IMR-90 (cell line): Measurements from ENCODE around the gene FRAS1. TPM values are rescaled to one million over a fixed set of nuclear protein-coding genes. Genes with fewer than 3 reads are reported as not detected.

Experiments used
- ATAC-seq: fragments of 200-7000 bp; cut with Tn5 transposase; 2 replicates; pipeline ENCODE4 v1.9.1; 2020; ENCODE audit warnings: low read depth, mild to moderate bottlenecking, moderate library complexity
- BruUV-seq: library from RNA; stranded (reverse); fragments of 400-500 nt; replicated peaks from 2 replicates; lab custom pipeline; 2021; lab: Mats Ljungman, UMichigan
- CTCF ChIA-PET: fragments of 300-600 bp; formaldehyde crosslinking; extraction: SDS; loops from one replicate; lab custom pipeline; 2021; ENCODE audit warnings: antibody characterized with exemption; lab: Yijun Ruan, JAX
- POLR2A ChIA-PET: fragments of 300-600 bp; sonication (Branson Sonifier 250); formaldehyde crosslinking; loops from one replicate; lab custom pipeline; 2022; ENCODE audit warnings: antibody characterized with exemption; ENCODE audit not compliant: unreplicated experiment; lab: Charles Lee
- DNase-seq: peaks from one replicate; pipeline ENCODE4 v3.0.0; 2013
- H2AFZ ChIP-seq: replicated peaks from 2 replicates; pipeline ENCODE3; 2013; ENCODE audit warnings: low read length, mild to moderate bottlenecking; ENCODE audit not compliant: poor library complexity
- H2AK5ac ChIP-seq: 2 replicates; pipeline ENCODE4 v1.6.1; 2013; ENCODE audit warnings: low read depth, low read length, inconsistent platforms
- H2AK9ac ChIP-seq: replicated peaks from 2 replicates; pipeline ENCODE3; 2013; ENCODE audit warnings: mild to moderate bottlenecking, low read depth, low read length, moderate library complexity; ENCODE audit not compliant: poor library complexity
- H2BK120ac ChIP-seq: 2 replicates; pipeline ENCODE4 v1.6.1; 2013; ENCODE audit warnings: low read depth, low read length, inconsistent platforms
- H2BK15ac ChIP-seq: 3 replicates; pipeline ENCODE4 v1.6.1; 2013; ENCODE audit warnings: low read depth, low read length, inconsistent platforms
- H2BK20ac ChIP-seq: 2 replicates; pipeline ENCODE4 v1.6.1; 2013; ENCODE audit warnings: low read depth, mild to moderate bottlenecking, inconsistent platforms, low read length, moderate library complexity
- H2BK5ac ChIP-seq: 2 replicates; pipeline ENCODE4 v1.6.1; 2013; ENCODE audit warnings: mild to moderate bottlenecking, low read depth, low read length, inconsistent platforms; ENCODE audit not compliant: poor library complexity, severe bottlenecking
- H3K14ac ChIP-seq: replicated peaks from 2 replicates; pipeline ENCODE4 v1.6.1; 2013; ENCODE audit warnings: low read depth, low read length, inconsistent platforms
- H3K18ac ChIP-seq: 2 replicates; pipeline ENCODE4 v1.6.1; 2013; ENCODE audit warnings: low read depth, low read length, control low read depth
- H3K23ac ChIP-seq: 2 replicates; pipeline ENCODE4 v1.6.1; 2013; ENCODE audit warnings: low read depth, low read length, inconsistent platforms
- H3K27ac ChIP-seq: 2 replicates; pipeline ENCODE4 v1.5.1; 2013; ENCODE audit warnings: mild to moderate bottlenecking, control low read depth, low read length; ENCODE audit not compliant: insufficient read depth
- H3K27me3 ChIP-seq: 2 replicates; pipeline ENCODE4 v1.6.1; 2013; ENCODE audit warnings: low read length; ENCODE audit not compliant: control insufficient read depth, insufficient read depth
- H3K36me3 ChIP-seq: 2 replicates; pipeline ENCODE4 v1.6.1; 2013; ENCODE audit warnings: low read length, mixed read lengths; ENCODE audit not compliant: control insufficient read depth, insufficient read depth
- H3K4ac ChIP-seq: 2 replicates; pipeline ENCODE4 v1.6.1; 2013; ENCODE audit warnings: low read depth, low read length, inconsistent platforms
- H3K4me1 ChIP-seq: 2 replicates; pipeline ENCODE4 v1.6.1; 2013; ENCODE audit warnings: low read length, mixed read lengths; ENCODE audit not compliant: control insufficient read depth, insufficient read depth
- H3K4me2 ChIP-seq: 2 replicates; pipeline ENCODE4 v1.6.1; 2013; ENCODE audit warnings: low read depth, mild to moderate bottlenecking, control low read depth, low read length, moderate library complexity
- H3K4me3 ChIP-seq: 2 replicates; pipeline ENCODE4 v1.5.1; 2013; ENCODE audit warnings: low read depth, mild to moderate bottlenecking, control low read depth, low read length, moderate library complexity; ENCODE audit not compliant: insufficient read depth
- H3K56ac ChIP-seq: 2 replicates; pipeline ENCODE4 v1.6.1; 2013; ENCODE audit warnings: low read length, inconsistent platforms; ENCODE audit not compliant: insufficient read depth; ENCODE audit errors: extremely low read depth
- H3K79me1 ChIP-seq, 2 experiments: 2 replicates each; pipeline ENCODE4 v1.6.1; 2013; ENCODE audit warnings: low read length in 2 of 2, inconsistent platforms in 1 of 2, low read depth in 1 of 2
- H3K9ac ChIP-seq: 2 replicates; pipeline ENCODE4 v1.6.1; 2013; ENCODE audit warnings: low read depth, low read length, control low read depth
- H3K9me1 ChIP-seq: 2 replicates; pipeline ENCODE4 v1.6.1; 2013; ENCODE audit warnings: low read length, inconsistent platforms; ENCODE audit not compliant: insufficient read depth
- H3K9me3 ChIP-seq: 2 replicates; pipeline ENCODE4 v1.6.1; 2013; ENCODE audit warnings: low read length; ENCODE audit not compliant: control insufficient read depth, insufficient read depth
- H4K20me1 ChIP-seq: 2 replicates; pipeline ENCODE4 v1.6.1; 2013; ENCODE audit warnings: low read length, inconsistent platforms; ENCODE audit not compliant: insufficient read depth
- H4K5ac ChIP-seq: 2 replicates; pipeline ENCODE4 v1.6.1; 2013; ENCODE audit warnings: mild to moderate bottlenecking, low read depth, low read length, control low read depth
- H4K8ac ChIP-seq, 2 experiments: 2 replicates each; pipeline ENCODE4 v1.6.1; 2013; ENCODE audit warnings: low read depth in 2 of 2, low read length in 2 of 2, control low read depth in 1 of 2, inconsistent platforms in 1 of 2
- H4K91ac ChIP-seq: 2 replicates; pipeline ENCODE4 v1.6.1; 2013; ENCODE audit warnings: low read depth, low read length, inconsistent platforms; ENCODE audit not compliant: insufficient read depth
- BHLHE40 ChIP-seq: fragments of 150-350 bp; IDR thresholded peaks from 2 replicates; pipeline ENCODE4 v1.6.1; 2016; ENCODE audit warnings: mild to moderate bottlenecking, low read depth, low read length
- CEBPB ChIP-seq: IDR thresholded peaks from 2 replicates; pipeline ENCODE4 v1.6.1; 2012; ENCODE audit warnings: low read depth, low read length, improper control_type of control experiment
- CHD1 ChIP-seq: IDR thresholded peaks from 2 replicates; pipeline ENCODE4 v1.6.1; 2012; ENCODE audit warnings: low read depth, low read length, improper control_type of control experiment
- FOS ChIP-seq: fragments of 150-350 bp; IDR thresholded peaks from 2 replicates; pipeline ENCODE4 v1.6.1; 2016; ENCODE audit warnings: low read depth, low read length
- MAFK ChIP-seq: IDR thresholded peaks from 2 replicates; pipeline ENCODE4 v1.6.1; 2012; ENCODE audit warnings: low read depth, low read length, improper control_type of control experiment
- MAZ ChIP-seq: IDR thresholded peaks from 2 replicates; pipeline ENCODE4 v1.6.1; 2012; ENCODE audit warnings: low read depth, mild to moderate bottlenecking, low read length, improper control_type of control experiment, moderate library complexity, borderline replicate concordance
- MXI1 ChIP-seq: IDR thresholded peaks from 2 replicates; pipeline ENCODE4 v1.6.1; 2012; ENCODE audit warnings: low read depth, mild to moderate bottlenecking, low read length, moderate library complexity, borderline replicate concordance
- NFE2L2 ChIP-seq: fragments of 150-350 bp; IDR thresholded peaks from 2 replicates; pipeline ENCODE4 v1.6.1; 2016; ENCODE audit warnings: low read depth, mild to moderate bottlenecking, low read length
- POLR2A ChIP-seq: IDR thresholded peaks from 2 replicates; pipeline ENCODE4 v1.6.1; 2012; ENCODE audit warnings: mild to moderate bottlenecking, low read depth, low read length
- RAD21 ChIP-seq: IDR thresholded peaks from 2 replicates; pipeline ENCODE4 v1.6.1; 2012; ENCODE audit warnings: low read length, improper control_type of control experiment
- RCOR1 ChIP-seq: IDR thresholded peaks from 2 replicates; pipeline ENCODE4 v1.6.1; 2012; ENCODE audit warnings: mild to moderate bottlenecking, low read length, improper control_type of control experiment; ENCODE audit not compliant: insufficient replicate concordance
- RFX5 ChIP-seq: IDR thresholded peaks from 2 replicates; pipeline ENCODE4 v1.8.0; 2012; ENCODE audit warnings: low read depth, mild to moderate bottlenecking, low read length, moderate library complexity
- SMC3 ChIP-seq: fragments of 150-350 bp; IDR thresholded peaks from 2 replicates; pipeline ENCODE4 v1.6.1; 2016; ENCODE audit warnings: low read depth, mild to moderate bottlenecking, antibody characterized with exemption, low read length, moderate library complexity
- dilution Hi-C: fragments of 300-500 bp; cut with HindIII; formaldehyde crosslinking; loops from one replicate; pipeline ENCODE4 v1.14.3; 2018; ENCODE audit warnings: low sequenced_read_pairs; ENCODE audit not compliant: unreplicated experiment
- in situ Hi-C: fragments of 300-500 bp; cut with MboI; formaldehyde crosslinking; loops from 3 replicates; pipeline ENCODE4 v1.14.3; 2019; ENCODE audit warnings: low sequenced_read_pairs, inconsistent platforms, mixed read lengths
- intact Hi-C: fragments of 100-400 bp; cut with micrococcal nuclease; formaldehyde crosslinking; loops from 2 replicates; pipeline ENCODE4 v1.10.0; 2022
- polyA plus RNA-seq, 3 experiments: library from polyadenylated mRNA; depleted of rRNA; stranded (reverse); fragments of >200 nt; gene quantifications; 2 replicates each; pipeline ENCODE4 v1.2.3, GENCODE V29; 2012; ENCODE audit warnings: low replicate concordance in 1 of 3
- total RNA-seq: library from RNA; depleted of rRNA; stranded (reverse); fragments of >200 nt; gene quantifications from 2 replicates; pipeline ENCODE4 v1.2.3, GENCODE V29; 2012
- TF ChIP-seq, protein P1 (sequence below): fragments of 150-350 bp; IDR thresholded peaks from 2 replicates; pipeline ENCODE4 v1.6.1; 2017; ENCODE audit warnings: mild to moderate bottlenecking, antibody characterized with exemption, low read length, low read depth
- TF ChIP-seq, protein P2 (sequence below): conservative IDR thresholded peaks from 2 replicates; pipeline ENCODE4 v1.5.1; 2012; ENCODE audit warnings: mild to moderate bottlenecking, low read depth, low read length, improper control_type of control experiment
- TF ChIP-seq, protein P3 (sequence below): fragments of 150-350 bp; IDR thresholded peaks from 2 replicates; pipeline ENCODE4 v1.6.1; 2016; ENCODE audit warnings: low read depth, mild to moderate bottlenecking, low read length, moderate library complexity, borderline replicate concordance

FRAS1 gene
- total and polyA plus RNA-seq, 2 of the 4 experiments (the other 2 are of a cell fraction), result under 0.01 to 0.03 TPM

DNA sequence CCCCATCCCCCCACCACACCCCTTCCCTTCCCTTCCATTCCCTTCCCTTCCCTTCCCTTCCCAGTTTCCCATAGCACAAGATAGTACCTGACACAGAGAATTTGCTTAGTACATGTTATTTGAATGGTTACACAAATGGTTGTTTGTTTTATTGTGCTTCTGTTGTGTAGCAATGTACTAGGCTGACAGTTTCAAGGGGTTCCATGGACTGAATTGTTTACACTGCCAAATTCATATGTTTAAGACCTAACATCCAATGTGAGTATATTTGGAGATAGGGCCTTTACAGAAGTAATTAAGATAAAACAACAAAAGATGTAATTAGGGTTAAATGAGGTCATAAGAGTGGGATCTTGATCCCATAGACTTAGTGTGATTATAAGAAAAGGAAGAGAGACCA is 133.5 kb downstream of the FRAS1 start:
- no peak overlapping the region for H2AK5ac ChIP-seq
- no peak overlapping the region for H3K27ac ChIP-seq
- TF ChIP-seq POLR2A (no peak), MAZ (no peak), RFX5 (no peak), SMC3 (no peak), BHLHE40 (no peak), CEBPB (no peak), CHD1 (no peak), RCOR1 (no peak), RAD21 (no peak), MXI1 (no peak), FOS (no peak), MAFK (no peak), NFE2L2 (no peak)
- TF ChIP-seq, protein P1, sequence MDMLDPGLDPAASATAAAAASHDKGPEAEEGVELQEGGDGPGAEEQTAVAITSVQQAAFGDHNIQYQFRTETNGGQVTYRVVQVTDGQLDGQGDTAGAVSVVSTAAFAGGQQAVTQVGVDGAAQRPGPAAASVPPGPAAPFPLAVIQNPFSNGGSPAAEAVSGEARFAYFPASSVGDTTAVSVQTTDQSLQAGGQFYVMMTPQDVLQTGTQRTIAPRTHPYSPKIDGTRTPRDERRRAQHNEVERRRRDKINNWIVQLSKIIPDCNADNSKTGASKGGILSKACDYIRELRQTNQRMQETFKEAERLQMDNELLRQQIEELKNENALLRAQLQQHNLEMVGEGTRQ, result no peak
- TF ChIP-seq, protein P2, sequence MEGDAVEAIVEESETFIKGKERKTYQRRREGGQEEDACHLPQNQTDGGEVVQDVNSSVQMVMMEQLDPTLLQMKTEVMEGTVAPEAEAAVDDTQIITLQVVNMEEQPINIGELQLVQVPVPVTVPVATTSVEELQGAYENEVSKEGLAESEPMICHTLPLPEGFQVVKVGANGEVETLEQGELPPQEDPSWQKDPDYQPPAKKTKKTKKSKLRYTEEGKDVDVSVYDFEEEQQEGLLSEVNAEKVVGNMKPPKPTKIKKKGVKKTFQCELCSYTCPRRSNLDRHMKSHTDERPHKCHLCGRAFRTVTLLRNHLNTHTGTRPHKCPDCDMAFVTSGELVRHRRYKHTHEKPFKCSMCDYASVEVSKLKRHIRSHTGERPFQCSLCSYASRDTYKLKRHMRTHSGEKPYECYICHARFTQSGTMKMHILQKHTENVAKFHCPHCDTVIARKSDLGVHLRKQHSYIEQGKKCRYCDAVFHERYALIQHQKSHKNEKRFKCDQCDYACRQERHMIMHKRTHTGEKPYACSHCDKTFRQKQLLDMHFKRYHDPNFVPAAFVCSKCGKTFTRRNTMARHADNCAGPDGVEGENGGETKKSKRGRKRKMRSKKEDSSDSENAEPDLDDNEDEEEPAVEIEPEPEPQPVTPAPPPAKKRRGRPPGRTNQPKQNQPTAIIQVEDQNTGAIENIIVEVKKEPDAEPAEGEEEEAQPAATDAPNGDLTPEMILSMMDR, result no peak
- TF ChIP-seq, protein P3, sequence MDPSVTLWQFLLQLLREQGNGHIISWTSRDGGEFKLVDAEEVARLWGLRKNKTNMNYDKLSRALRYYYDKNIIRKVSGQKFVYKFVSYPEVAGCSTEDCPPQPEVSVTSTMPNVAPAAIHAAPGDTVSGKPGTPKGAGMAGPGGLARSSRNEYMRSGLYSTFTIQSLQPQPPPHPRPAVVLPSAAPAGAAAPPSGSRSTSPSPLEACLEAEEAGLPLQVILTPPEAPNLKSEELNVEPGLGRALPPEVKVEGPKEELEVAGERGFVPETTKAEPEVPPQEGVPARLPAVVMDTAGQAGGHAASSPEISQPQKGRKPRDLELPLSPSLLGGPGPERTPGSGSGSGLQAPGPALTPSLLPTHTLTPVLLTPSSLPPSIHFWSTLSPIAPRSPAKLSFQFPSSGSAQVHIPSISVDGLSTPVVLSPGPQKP, result no peak
- no peaks in the 10 kb centered on the region for H3K9me3 ChIP-seq
- H3K36me3 ChIP-seq, result no peaks in the 10 kb centered on the region
- no peak overlapping the region for H4K5ac ChIP-seq
- in situ Hi-C loops, result no loop called here
- peak overlapping the region; percentile 58 for H2BK5ac ChIP-seq
- no peaks in the 10 kb centered on the region for H3K9me1 ChIP-seq
- no peak overlapping the region for H3K4me2 ChIP-seq
- no peak overlapping the region for H3K23ac ChIP-seq
- no peak for ATAC-seq
- H3K56ac ChIP-seq, result no peak overlapping the region
- dilution Hi-C loops, result no loop called here
- H3K79me1 ChIP-seq, result no peaks in the 10 kb centered on the region
- no peak overlapping the region for H3K4ac ChIP-seq
- H2AK9ac ChIP-seq, result no peak overlapping the region
- POLR2A ChIA-PET, result no interaction called here
- no peak overlapping the region for H2AFZ ChIP-seq
- DNase-seq, result no peak
- H3K18ac ChIP-seq, result no peak overlapping the region
- no TSS peak for BruUV-seq
- H2BK15ac ChIP-seq, result no peak overlapping the region
- CTCF ChIA-PET, result no interaction called here
- no peak overlapping the region for H4K8ac ChIP-seq
- H4K91ac ChIP-seq, result no peak overlapping the region
- no peak overlapping the region for H3K4me3 ChIP-seq
- H3K4me1 ChIP-seq, result no peaks in the 10 kb centered on the region
- intact Hi-C loops, result no loop called here
- H4K20me1 ChIP-seq, result no peaks in the 10 kb centered on the region
- H3K14ac ChIP-seq, result no peak overlapping the region
- H3K27me3 ChIP-seq, result no peaks in the 10 kb centered on the region
- no peak overlapping the region for H2BK20ac ChIP-seq
- H2BK120ac ChIP-seq, result no peak overlapping the region
- H3K9ac ChIP-seq, result no peak overlapping the region
